ENCODE measurements around the gene KIAA0232.
"Not testable (repeated sequence)": the region's sequence is repeated elsewhere in the genome, so short reads cannot be mapped to it uniquely, and the experiment has no call there.

KIAA0232 gene

GRCh38 chr4:6901669-6902317, 119.3 kb downstream of the KIAA0232 start:
- no peak overlapping the region for H3K27ac ChIP-seq (ENCODE audit: low read length)
- H3K4me3 ChIP-seq (ENCODE audit: low read length in 2 of 2), result no peak overlapping the region
- H3K9ac ChIP-seq (ENCODE audit: low read length in 2 of 2), result no peak overlapping the region
- no peaks in the 10 kb centered on the region for H3K9me3 ChIP-seq (ENCODE audit: control insufficient read depth in 2 of 2, low read length in 2 of 2)
- H3K36me3 ChIP-seq (ENCODE audit: control insufficient read depth in 2 of 2, insufficient read depth in 2 of 2, low read length in 2 of 2), result no peaks in the 10 kb centered on the region
- H3K4me1 ChIP-seq (ENCODE audit: control insufficient read depth, insufficient read depth, low read length), result no peaks in the 10 kb centered on the region
- H3K27me3 ChIP-seq (ENCODE audit: control insufficient read depth in 1 of 2, insufficient read depth in 2 of 2, low read length in 2 of 2), result peaks cover 0 to 2% of the 10 kb centered on the region in 2 donors

- Histone ChIP-seq H3K27me3 (ENCODE audit: control insufficient read depth in 1 of 2, insufficient read depth in 2 of 2, low read length in 2 of 2) (peaks cover 2 to 3% of the 10 kb centered on the region in 2 donors), H3K27ac (ENCODE audit: low read length) (no peak overlapping the region), H3K36me3 (ENCODE audit: control insufficient read depth in 2 of 2, insufficient read depth in 2 of 2, low read length in 2 of 2) (no peaks in the 10 kb centered on the region), H3K4me1 (ENCODE audit: control insufficient read depth, insufficient read depth, low read length) (peaks cover under 1% of the 10 kb centered on the region), H3K9me3 (ENCODE audit: control insufficient read depth in 2 of 2, low read length in 2 of 2) (no peaks in the 10 kb centered on the region), H3K9ac (ENCODE audit: low read length in 2 of 2) (no peak overlapping the region), H3K4me3 (ENCODE audit: low read length in 2 of 2) (no peak overlapping the region)
Measured at GRCh38 chr4:6902318-6903042, 120.0 kb downstream of the KIAA0232 start.

GRCh38 chr4:6905516-6906445, 123.3 kb downstream of the KIAA0232 start:
- H3K27ac ChIP-seq (ENCODE audit: low read length), result no peak overlapping the region
- no peak overlapping the region for H3K4me3 ChIP-seq (ENCODE audit: low read length in 2 of 2)
- H3K9ac ChIP-seq (ENCODE audit: low read length in 2 of 2), result no peak overlapping the region
- no peaks in the 10 kb centered on the region for H3K36me3 ChIP-seq (ENCODE audit: control insufficient read depth in 2 of 2, insufficient read depth in 2 of 2, low read length in 2 of 2)
- H3K9me3 ChIP-seq (ENCODE audit: control insufficient read depth in 2 of 2, low read length in 2 of 2), result no peaks in the 10 kb centered on the region
- H3K4me1 ChIP-seq (ENCODE audit: control insufficient read depth, insufficient read depth, low read length), result peaks cover 21% of the 10 kb centered on the region
- H3K27me3 ChIP-seq (ENCODE audit: control insufficient read depth in 1 of 2, insufficient read depth in 2 of 2, low read length in 2 of 2), result peaks cover 2 to 3% of the 10 kb centered on the region in 2 donors

- H3K4me1 ChIP-seq (ENCODE audit: control insufficient read depth, insufficient read depth, low read length), result peaks cover 27% of the 10 kb centered on the region
- not testable (repeated sequence) for H3K4me3 ChIP-seq (ENCODE audit: low read length in 2 of 2); H3K27ac ChIP-seq (ENCODE audit: low read length); H3K36me3 ChIP-seq (ENCODE audit: control insufficient read depth in 2 of 2, insufficient read depth in 2 of 2, low read length in 2 of 2); H3K9me3 ChIP-seq (ENCODE audit: control insufficient read depth in 2 of 2, low read length in 2 of 2); H3K9ac ChIP-seq (ENCODE audit: low read length in 2 of 2); H3K27me3 ChIP-seq (ENCODE audit: control insufficient read depth in 1 of 2, insufficient read depth in 2 of 2, low read length in 2 of 2)
Measured at GRCh38 chr4:6906486-6906885, 124.0 kb downstream of the KIAA0232 start.

GRCh38 chr4:6907658-6908191, 125.2 kb downstream of the KIAA0232 start:
- peaks cover 33% of the 10 kb centered on the region for H3K4me1 ChIP-seq (ENCODE audit: control insufficient read depth, insufficient read depth, low read length)
- H3K4me3 ChIP-seq (ENCODE audit: low read length in 2 of 2), result no peak overlapping the region
- H3K9me3 ChIP-seq (ENCODE audit: control insufficient read depth in 2 of 2, low read length in 2 of 2), result no peaks in the 10 kb centered on the region
- H3K27ac ChIP-seq (ENCODE audit: low read length), result no peak overlapping the region
- H3K9ac ChIP-seq (ENCODE audit: low read length in 2 of 2), result no peak overlapping the region
- peaks cover 2 to 3% of the 10 kb centered on the region in 2 donors for H3K27me3 ChIP-seq (ENCODE audit: control insufficient read depth in 1 of 2, insufficient read depth in 2 of 2, low read length in 2 of 2)
- H3K36me3 ChIP-seq (ENCODE audit: control insufficient read depth in 2 of 2, insufficient read depth in 2 of 2, low read length in 2 of 2), result no peaks in the 10 kb centered on the region

GRCh38 chr4:6908432-6909112, 126.0 kb downstream of the KIAA0232 start:
- Histone ChIP-seq H3K4me1 (ENCODE audit: control insufficient read depth, insufficient read depth, low read length) (peaks cover 33% of the 10 kb centered on the region), H3K9ac (ENCODE audit: low read length in 2 of 2) (peak overlapping the region; percentile 74 to 86), H3K27ac (ENCODE audit: low read length) (peak overlapping the region; percentile 89)

GRCh38 chr4:6909113-6909969, 126.8 kb downstream of the KIAA0232 start, which contains the start of gene TBC1D14:
TBC1D14 (plus strand) TSS chr4:6909826; CDS start chr4:6923390, 13,564 bp downstream.
- Histone ChIP-seq H3K27me3 (ENCODE audit: control insufficient read depth in 1 of 2, insufficient read depth in 2 of 2, low read length in 2 of 2) (peaks cover 2 to 3% of the 10 kb centered on the region in 2 donors), H3K27ac (ENCODE audit: low read length) (peak within 1 kb of the TSS; percentile 89), H3K4me1 (ENCODE audit: control insufficient read depth, insufficient read depth, low read length) (peaks cover 33% of the 10 kb centered on the region), H3K4me3 (ENCODE audit: low read length in 2 of 2) (peak within 1 kb of the TSS; percentile 60 to 85), H3K9me3 (ENCODE audit: control insufficient read depth in 2 of 2, low read length in 2 of 2) (no peaks in the 10 kb centered on the region), H3K36me3 (ENCODE audit: control insufficient read depth in 2 of 2, insufficient read depth in 2 of 2, low read length in 2 of 2) (no peaks in the 10 kb centered on the region), H3K9ac (ENCODE audit: low read length in 2 of 2) (peak within 1 kb of the TSS; percentile 75 to 86)

More at GRCh38 chr4:6908432-6909112, 126.0 kb downstream of the KIAA0232 start:
- H3K9me3 ChIP-seq (ENCODE audit: control insufficient read depth in 2 of 2, low read length in 2 of 2), result no peaks in the 10 kb centered on the region
- peaks cover 2 to 3% of the 10 kb centered on the region in 2 donors for H3K27me3 ChIP-seq (ENCODE audit: control insufficient read depth in 1 of 2, insufficient read depth in 2 of 2, low read length in 2 of 2)
- H3K4me3 ChIP-seq (ENCODE audit: low read length in 2 of 2), result peak overlapping the region; percentile 60 to 85
- H3K36me3 ChIP-seq (ENCODE audit: control insufficient read depth in 2 of 2, insufficient read depth in 2 of 2, low read length in 2 of 2), result no peaks in the 10 kb centered on the region

- H3K4me1 ChIP-seq (ENCODE audit: control insufficient read depth, insufficient read depth, low read length), result peaks cover 33% of the 10 kb centered on the region
Measured at GRCh38 chr4:6909970-6910339, 127.4 kb downstream of the KIAA0232 start.

GRCh38 chr4:6910340-6910959, 127.9 kb downstream of the KIAA0232 start:
- no peaks in the 10 kb centered on the region for H3K9me3 ChIP-seq (ENCODE audit: control insufficient read depth in 2 of 2, low read length in 2 of 2)
- no peak overlapping the region for H3K27ac ChIP-seq (ENCODE audit: low read length)
- H3K27me3 ChIP-seq (ENCODE audit: control insufficient read depth in 1 of 2, insufficient read depth in 2 of 2, low read length in 2 of 2), result peaks cover 2 to 3% of the 10 kb centered on the region in 2 donors
- peaks cover 33% of the 10 kb centered on the region for H3K4me1 ChIP-seq (ENCODE audit: control insufficient read depth, insufficient read depth, low read length)
- H3K9ac ChIP-seq (ENCODE audit: low read length in 2 of 2), result peak overlapping the region; percentile 68 to 75
- peak overlapping the region; percentile 60 to 85 for H3K4me3 ChIP-seq (ENCODE audit: low read length in 2 of 2)
- no peaks in the 10 kb centered on the region for H3K36me3 ChIP-seq (ENCODE audit: control insufficient read depth in 2 of 2, insufficient read depth in 2 of 2, low read length in 2 of 2)

More at GRCh38 chr4:6909970-6910339, 127.4 kb downstream of the KIAA0232 start:
- no peak overlapping the region for H3K27ac ChIP-seq (ENCODE audit: low read length)
- H3K4me3 ChIP-seq (ENCODE audit: low read length in 2 of 2), result peak overlapping the region; percentile 60 to 85
- H3K27me3 ChIP-seq (ENCODE audit: control insufficient read depth in 1 of 2, insufficient read depth in 2 of 2, low read length in 2 of 2), result peaks cover 2 to 3% of the 10 kb centered on the region in 2 donors
- no peaks in the 10 kb centered on the region for H3K36me3 ChIP-seq (ENCODE audit: control insufficient read depth in 2 of 2, insufficient read depth in 2 of 2, low read length in 2 of 2)
- H3K9ac ChIP-seq (ENCODE audit: low read length in 2 of 2), result peak overlapping the region; percentile 68 to 75
- H3K9me3 ChIP-seq (ENCODE audit: control insufficient read depth in 2 of 2, low read length in 2 of 2), result no peaks in the 10 kb centered on the region
